GM21529 (cell line): ENCODE measurements around the gene CTSG.
"Not testable (repeated sequence)": the region's sequence is repeated elsewhere in the genome, so short reads cannot be mapped to it uniquely, and the experiment has no call there.

Source experiments
- ATAC-seq: cut with Tn5 transposase; IDR thresholded peaks from one replicate; pipeline ENCODE4 v1.9.1; 2021; ENCODE audit not compliant: unreplicated experiment

The CTSG gene, protein sequence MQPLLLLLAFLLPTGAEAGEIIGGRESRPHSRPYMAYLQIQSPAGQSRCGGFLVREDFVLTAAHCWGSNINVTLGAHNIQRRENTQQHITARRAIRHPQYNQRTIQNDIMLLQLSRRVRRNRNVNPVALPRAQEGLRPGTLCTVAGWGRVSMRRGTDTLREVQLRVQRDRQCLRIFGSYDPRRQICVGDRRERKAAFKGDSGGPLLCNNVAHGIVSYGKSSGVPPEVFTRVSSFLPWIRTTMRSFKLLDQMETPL

DNA sequence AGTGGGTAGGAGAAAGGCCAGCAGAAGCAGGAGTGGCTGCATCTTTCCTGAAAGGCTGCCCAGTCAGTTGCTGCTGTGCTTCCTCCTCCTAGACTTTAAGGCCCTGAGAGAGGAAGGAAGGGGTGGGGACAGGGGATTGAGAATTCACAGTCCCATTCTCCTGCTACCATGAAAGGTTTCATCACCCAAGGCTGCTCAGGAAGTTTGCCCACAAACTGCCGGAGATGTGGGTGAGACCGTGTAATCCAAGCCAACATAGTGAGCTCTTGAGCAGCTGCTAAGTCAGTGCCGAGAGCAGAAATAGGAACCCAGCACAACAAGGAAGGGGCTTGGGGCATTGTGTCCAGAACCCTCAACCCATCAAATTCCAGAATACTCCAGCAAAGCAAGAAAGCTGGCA lies at the start of gene CTSG:
CTSG (minus strand) TSS at position 69 of the 400 bp plus-strand sequence; CDS start at position 42, 27 bp downstream.
- no peak for ATAC-seq

- no peak for ATAC-seq
Observed at GRCh38 chr14:24613747-24614146, 37.7 kb upstream of the CTSG start.

GRCh38 chr14:24613241-24613640 lies 37.2 kb upstream of the CTSG start:
- no peak for ATAC-seq

GRCh38 chr14:24612196-24612595 lies 36.1 kb upstream of the CTSG start:
- no peak for ATAC-seq

- no peak for ATAC-seq
Observed at GRCh38 chr14:24609655-24610344, 33.8 kb upstream of the CTSG start, which contains the start of gene GZMH. Gene GZMH, minus strand, starts transcription at chr14:24609685. Its CDS starts 72 bp downstream, at chr14:24609613.

GRCh38 chr14:24607635-24608514 lies 31.8 kb upstream of the CTSG start:
- no peak for ATAC-seq

DNA sequence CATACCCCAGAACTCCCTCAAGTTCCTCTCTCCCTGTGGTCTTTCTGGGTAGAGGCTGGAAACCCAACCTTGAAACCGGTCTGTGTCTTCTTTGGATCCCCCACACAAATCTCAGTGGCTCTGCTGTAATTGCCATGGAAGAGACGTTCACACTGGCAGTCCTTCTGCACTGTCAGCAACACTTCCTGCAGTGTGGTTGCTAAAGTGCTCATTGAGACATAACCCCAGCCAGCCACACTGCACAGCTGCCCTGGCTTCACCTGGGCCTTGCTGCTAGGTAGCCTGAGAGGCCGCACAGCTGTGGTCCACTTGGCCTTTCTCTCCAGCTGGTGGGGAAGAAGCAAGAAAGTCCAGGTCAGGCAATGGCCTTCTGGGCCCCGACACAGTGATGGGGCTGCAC lies 31.0 kb upstream of the CTSG start:
- ATAC-seq: no peak

- no peak for ATAC-seq
Observed at GRCh38 chr14:24606297-24606696, 30.2 kb upstream of the CTSG start.

DNA sequence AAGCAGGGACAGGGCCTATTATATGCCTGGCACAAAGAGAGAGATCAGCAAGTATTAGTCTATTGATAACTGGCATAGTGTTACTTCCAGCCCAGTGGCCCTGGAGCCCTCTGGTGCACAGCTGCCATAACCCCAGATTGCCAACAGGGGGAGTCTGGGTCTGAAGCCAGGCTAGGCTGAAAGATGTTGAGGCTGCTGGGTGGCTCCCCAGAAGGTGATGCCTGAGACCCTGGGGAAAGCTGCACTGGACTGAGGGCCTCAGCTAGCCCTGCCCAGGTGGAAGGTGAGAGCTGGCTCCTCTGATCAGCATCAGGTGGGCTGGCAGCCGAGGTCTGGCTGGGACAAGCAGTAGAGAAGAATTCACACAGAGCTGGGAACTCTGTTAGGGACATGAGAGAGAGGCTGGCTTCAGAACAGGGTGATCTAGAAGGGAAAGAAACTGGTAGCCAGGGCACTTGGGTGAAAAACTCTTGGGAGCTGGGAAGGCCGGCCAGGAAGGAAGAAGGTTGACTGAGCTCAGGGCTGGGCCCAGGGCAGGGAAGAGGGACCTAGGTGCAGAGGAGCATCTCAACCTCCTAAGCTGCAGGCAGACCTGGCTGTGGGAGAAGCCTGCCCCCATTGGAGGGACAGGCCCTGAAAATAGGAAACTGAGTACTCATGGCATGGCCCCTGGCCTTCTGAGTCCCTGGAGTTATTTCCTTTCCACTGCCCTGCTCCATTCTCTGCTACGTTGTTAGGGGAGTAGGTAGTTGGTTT lies 29.6 kb upstream of the CTSG start:
- peak; percentile 92 for ATAC-seq

- no peak for ATAC-seq
Observed at GRCh38 chr14:24597403-24597802, 21.4 kb upstream of the CTSG start.

DNA sequence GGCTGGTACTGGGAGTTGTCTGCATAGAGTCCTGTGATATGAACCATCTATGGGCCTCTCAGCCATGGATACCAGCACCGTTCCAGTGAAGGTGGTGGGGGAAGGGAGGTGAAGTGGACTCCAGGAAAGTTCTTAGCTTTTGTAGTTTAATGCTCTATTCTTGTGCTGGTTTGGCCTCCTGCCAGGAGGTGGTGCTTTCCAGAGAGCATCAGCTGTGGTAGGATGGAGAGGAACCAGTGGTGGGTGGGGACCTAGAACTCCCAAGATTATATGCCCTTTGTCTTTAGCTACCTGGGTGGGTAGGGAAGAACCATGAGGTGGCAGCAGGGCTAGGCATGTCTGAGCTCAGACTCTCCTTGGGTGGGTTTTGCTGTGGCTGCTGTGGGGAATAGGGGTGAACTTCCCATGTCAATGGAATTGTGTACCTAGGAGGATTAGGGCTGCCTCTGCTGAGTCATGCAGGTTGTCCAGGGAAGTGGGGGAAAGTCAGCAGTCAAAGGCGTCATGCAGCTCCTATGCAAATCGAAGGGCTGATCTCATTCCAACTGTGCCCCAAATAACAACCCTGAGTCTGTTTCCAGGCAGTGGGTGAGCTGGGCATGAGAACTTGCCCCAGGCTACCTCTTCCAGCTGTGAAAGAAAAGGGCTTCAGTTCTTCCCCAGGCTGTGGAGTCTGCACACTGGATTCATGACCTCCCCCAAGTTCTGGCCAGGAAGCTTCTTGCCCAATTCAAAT lies 19.2 kb upstream of the CTSG start:
- no peak for ATAC-seq

GRCh38 chr14:24591004-24591403 lies 15.0 kb upstream of the CTSG start:
- not testable (repeated sequence) for ATAC-seq

GRCh38 chr14:24584402-24584801 lies 8.4 kb upstream of the CTSG start:
- ATAC-seq: not testable (repeated sequence)

GRCh38 chr14:24578558-24578957 lies 2.5 kb upstream of the CTSG start:
- ATAC-seq: no peak

- no peak for ATAC-seq
Observed at GRCh38 chr14:24576771-24577170, 721 bp upstream of the CTSG start.

DNA sequence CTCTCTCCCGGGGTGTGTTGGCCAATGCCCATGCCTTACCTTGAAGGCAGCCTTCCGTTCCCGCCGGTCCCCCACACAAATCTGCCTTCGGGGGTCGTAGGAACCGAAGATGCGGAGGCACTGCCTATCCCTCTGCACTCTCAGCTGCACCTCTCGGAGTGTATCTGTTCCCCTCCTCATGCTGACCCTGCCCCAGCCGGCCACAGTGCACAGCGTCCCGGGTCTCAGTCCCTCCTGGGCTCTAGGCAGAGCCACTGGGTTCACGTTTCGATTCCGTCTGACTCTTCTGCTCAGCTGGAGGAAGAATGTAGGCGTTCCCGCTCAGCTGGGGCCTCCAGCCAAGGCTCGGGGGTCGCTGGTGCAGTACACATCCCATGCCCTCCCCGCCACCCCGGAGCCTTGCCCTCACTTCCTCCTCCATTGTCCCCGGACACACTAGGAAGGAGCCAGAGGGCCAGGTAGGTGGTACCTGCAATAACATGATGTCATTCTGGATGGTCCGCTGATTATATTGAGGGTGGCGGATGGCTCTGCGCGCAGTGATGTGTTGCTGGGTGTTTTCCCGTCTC lies 1.8 kb downstream of the CTSG start:
- ATAC-seq: no peak

DNA sequence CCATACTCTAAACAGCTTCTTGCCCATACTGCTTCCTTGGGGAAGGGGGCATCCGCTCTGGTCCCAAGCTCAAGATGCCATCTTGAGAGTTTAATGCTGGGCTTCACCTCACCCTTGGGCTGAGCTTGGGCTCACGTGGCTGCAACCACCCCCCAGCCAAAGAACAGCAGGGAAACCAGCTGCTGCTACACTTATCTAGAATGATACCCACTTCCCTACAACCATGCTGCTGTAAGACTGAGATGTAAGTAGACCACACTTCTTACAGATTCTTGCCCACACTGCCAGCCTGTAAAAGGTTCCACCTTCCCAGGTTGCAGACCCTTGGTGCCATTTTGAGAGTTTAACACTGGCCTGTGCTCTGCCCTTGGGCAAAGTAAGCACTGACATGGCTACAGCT lies 9.7 kb downstream of the CTSG start:
- ATAC-seq: no peak

DNA sequence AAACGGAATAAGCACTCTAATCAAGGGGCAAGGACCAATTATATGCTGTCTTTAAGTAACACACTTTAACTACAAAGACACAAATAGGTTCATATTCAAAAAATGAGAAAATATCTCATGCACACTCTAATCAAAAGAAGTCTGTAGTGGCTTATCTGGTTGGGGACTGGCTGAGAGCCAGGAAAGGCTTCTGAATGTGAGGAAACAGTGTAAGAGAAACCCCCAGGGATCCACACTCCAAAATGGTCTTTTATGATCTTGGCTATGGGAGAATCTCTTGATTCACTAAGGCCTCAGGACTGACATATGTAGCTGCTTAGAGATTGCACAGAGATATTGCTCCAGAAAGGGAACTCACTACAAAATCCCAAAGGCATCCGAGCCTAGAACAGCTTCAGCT lies 10.3 kb downstream of the CTSG start:
- no peak for ATAC-seq

GRCh38 chr14:24563505-24563904 lies 12.5 kb downstream of the CTSG start:
- ATAC-seq: no peak

DNA sequence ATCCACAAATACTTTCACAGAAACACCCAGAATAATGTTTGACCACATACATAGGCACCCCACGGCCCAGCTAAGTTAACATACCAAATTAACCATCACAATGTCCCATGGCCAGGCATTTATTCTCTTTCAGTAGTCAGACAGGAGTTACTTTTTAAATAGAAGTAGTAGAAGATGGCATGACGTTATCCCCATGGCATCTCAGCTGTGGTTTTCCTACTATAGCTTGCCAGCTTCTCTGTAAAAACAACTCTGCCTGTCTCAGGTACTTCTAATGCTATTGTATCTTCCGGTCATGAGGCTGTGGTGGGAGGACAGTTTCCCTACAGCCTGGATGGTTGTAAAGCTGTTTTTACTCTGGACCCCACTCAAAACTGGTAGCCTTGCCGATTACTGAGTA lies 19.3 kb downstream of the CTSG start:
- ATAC-seq: no peak
